HCT116 (cell line): ENCODE data around the gene ZC3H12C. TPM values are rescaled to one million over a fixed set of nuclear protein-coding genes. Genes with fewer than 3 reads are reported as not detected.

Experiments
- ATAC-seq: fragments of 200-7000 bp; cut with Tn5 transposase; 2 replicates; pipeline ENCODE4 v1.9.1; 2020; ENCODE audit warnings: mild to moderate bottlenecking, moderate library complexity
- BruUV-seq: library from RNA; stranded (reverse); fragments of 400-500 nt; replicated peaks from 2 replicates; lab custom pipeline; 2021; lab: Mats Ljungman, UMichigan
- CTCF ChIA-PET: fragments of 300-600 bp; sonication (Branson Sonifier 250); formaldehyde crosslinking; loops from one replicate; lab custom pipeline; 2021; ENCODE audit warnings: antibody characterized with exemption; lab: Charles Lee
- POLR2A ChIA-PET: fragments of 300-600, 350-600 bp; sonication (Branson Sonifier 250); formaldehyde crosslinking; loops from one replicate; lab custom pipeline; 2021; ENCODE audit warnings: antibody characterized with exemption; lab: Charles Lee
- RAD21 ChIA-PET, 2 experiments: fragments of 300-600 bp; sonication (Branson Sonifier 250); formaldehyde crosslinking; loops; one replicate each; lab custom pipeline; 2023; ENCODE audit warnings: low total read pairs in 2 of 2; ENCODE audit not compliant: uncharacterized antibody in 2 of 2, unreplicated experiment in 2 of 2, low non-redundant PET in 1 of 2; lab: Charles Lee
- DNase-seq: peaks from one replicate; pipeline ENCODE4 v3.0.0-alpha.2; 2010; ENCODE audit warnings: low read depth, low spot score
- H2AFZ ChIP-seq: fragments of 200-600 bp; shearing (Covaris generic), sonication (generic); 2 replicates; pipeline ENCODE4 v1.6.1; 2017; ENCODE audit warnings: low read depth, mixed run types, mixed read lengths, antibody characterized with exemption, low read length; ENCODE audit not compliant: poor library complexity, severe bottlenecking
- H3K27ac ChIP-seq: 2 replicates; pipeline ENCODE4 v1.5.1; 2012; ENCODE audit warnings: low read depth, low read length
- H3K27me3 ChIP-seq: fragments of 200-600 bp; sonication (generic); 2 replicates; pipeline ENCODE4 v1.6.1; 2016; ENCODE audit warnings: mixed run types, low read length, mixed read lengths; ENCODE audit not compliant: insufficient read depth
- H3K36me3 ChIP-seq, 2 experiments: fragments of 200-500 bp in 1 of 2; fragments of 200-600 bp in 1 of 2; sonication (Bioruptor generic) in 1 of 2; sonication (generic) in 1 of 2; 2 replicates each; pipeline versions ENCODE4 v1.5.1 to v1.6.1; 2014 to 2016; ENCODE audit warnings: low read length in 2 of 2, inconsistent platforms in 1 of 2, mixed read lengths in 1 of 2, mixed run types in 1 of 2; ENCODE audit not compliant: insufficient read depth in 2 of 2, control insufficient read depth in 1 of 2
- H3K4me1 ChIP-seq, 2 experiments: fragments of 200-600 bp in 1 of 2; sonication (generic) in 1 of 2; 2 replicates each; pipeline versions ENCODE4 v1.5.1 to v1.6.1; 2012 to 2017; ENCODE audit warnings: low read length in 2 of 2, inconsistent platforms in 1 of 2, mild to moderate bottlenecking in 1 of 2, mixed read lengths in 1 of 2, mixed run types in 1 of 2, moderate library complexity in 1 of 2; ENCODE audit not compliant: insufficient read depth in 2 of 2, control insufficient read depth in 1 of 2
- H3K4me2 ChIP-seq: fragments of 200-600 bp; sonication (generic); 2 replicates; pipeline ENCODE4 v1.6.1; 2017; ENCODE audit warnings: mixed run types, low read length, mixed read lengths
- H3K4me3 ChIP-seq, 2 experiments: fragments of 200-600 bp in 1 of 2; sonication (generic) in 1 of 2; replicated peaks in 1 of 2; 2 replicates each; pipeline ENCODE4 v1.5.1; 2011 to 2016; ENCODE audit warnings: low read length in 2 of 2, control low read depth in 1 of 2, low read depth in 1 of 2, mild to moderate bottlenecking in 1 of 2, mixed read lengths in 1 of 2, mixed run types in 1 of 2
- H3K79me2 ChIP-seq: fragments of 200-600 bp; sonication (generic); 2 replicates; pipeline ENCODE4 v1.6.1; 2017; ENCODE audit warnings: mild to moderate bottlenecking, mixed run types, low read length, moderate library complexity, mixed read lengths; ENCODE audit not compliant: insufficient read depth
- H3K9ac ChIP-seq: fragments of 200-600 bp; sonication (generic); 2 replicates; pipeline ENCODE4 v1.6.1; 2016; ENCODE audit warnings: low read length, mixed read lengths
- H3K9me2 ChIP-seq: fragments of 200-600 bp; sonication (generic), shearing (Covaris generic); 2 replicates; pipeline ENCODE4 v1.6.1; 2017; ENCODE audit warnings: mixed run types, mild to moderate bottlenecking, moderate library complexity; ENCODE audit not compliant: insufficient read depth
- H3K9me3 ChIP-seq, 2 experiments: fragments of 200-500 bp in 1 of 2; fragments of 200-600 bp in 1 of 2; sonication (Bioruptor generic) in 1 of 2; sonication (generic) in 1 of 2; 2 replicates each; pipeline ENCODE4 v1.6.1; 2014 to 2017; ENCODE audit warnings: low read length in 2 of 2, mixed read lengths in 2 of 2, inconsistent platforms in 1 of 2, low read depth in 1 of 2, mild to moderate bottlenecking in 1 of 2, mixed run types in 1 of 2, moderate library complexity in 1 of 2; ENCODE audit not compliant: control insufficient read depth in 1 of 2, insufficient read depth in 1 of 2
- H4K20me1 ChIP-seq: fragments of 200-600 bp; sonication (generic), shearing (Covaris generic); 2 replicates; pipeline ENCODE4 v1.6.1; 2017; ENCODE audit warnings: mixed run types, mild to moderate bottlenecking, moderate library complexity; ENCODE audit not compliant: insufficient read depth
- CBX3 ChIP-seq: IDR thresholded peaks from 2 replicates; pipeline ENCODE4 v1.6.1; 2012; ENCODE audit warnings: low read depth
- EZH2phosphoT487 ChIP-seq: fragments of 200-600 bp; IDR thresholded peaks from 2 replicates; pipeline ENCODE4 v1.6.1; 2018; ENCODE audit warnings: antibody characterized with exemption, borderline replicate concordance
- FOSL1 ChIP-seq: IDR thresholded peaks from 2 replicates; pipeline ENCODE4 v1.6.1; 2012; ENCODE audit warnings: low read depth
- RAD21 ChIP-seq: IDR thresholded peaks from 2 replicates; pipeline ENCODE4 v1.6.1; 2012; ENCODE audit warnings: low read depth, mild to moderate bottlenecking
- intact Hi-C: fragments of 100-400 bp; cut with micrococcal nuclease; formaldehyde crosslinking; loops from 2 replicates; pipeline ENCODE4 v1.10.0; 2022
- total RNA-seq: library from RNA; stranded (reverse); gene quantifications from one replicate; pipeline ENCODE4 v1.2.1, GENCODE V29; 2021; ENCODE audit not compliant: unreplicated experiment

Gene ZC3H12C
- total RNA-seq, 1 experiment from 2014 or later: 10.2 TPM

DNA sequence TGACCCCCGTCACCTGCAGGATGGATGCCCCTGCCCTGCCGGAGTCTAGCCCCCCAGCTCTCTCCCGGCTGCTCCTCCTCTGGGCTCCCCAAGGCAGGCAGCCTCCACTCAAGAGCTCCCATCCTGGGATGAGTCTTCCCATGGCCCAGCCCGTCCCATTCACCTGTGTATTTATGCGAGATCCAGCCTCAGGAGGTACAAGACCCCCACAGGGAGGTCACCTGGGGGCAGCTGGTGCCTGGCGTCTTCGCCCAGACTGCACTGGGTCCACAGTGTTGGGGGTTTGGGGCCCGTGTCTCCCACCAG is 43.0 kb upstream of the ZC3H12C start:
- H3K4me2 ChIP-seq: no peak overlapping the region
- no peaks in the 10 kb centered on the region for H3K79me2 ChIP-seq
- no peaks in the 10 kb centered on the region for H3K9me3 ChIP-seq
- no peaks in the 10 kb centered on the region for H3K27me3 ChIP-seq
- H3K36me3 ChIP-seq: no peaks in the 10 kb centered on the region
- ChIA-PET RAD21 (no interaction called here), CTCF (no interaction called here), POLR2A (no interaction called here)
- no peak overlapping the region for H2AFZ ChIP-seq
- no peak overlapping the region for H3K4me3 ChIP-seq
- BruUV-seq: no TSS peak
- ATAC-seq (no peak), DNase-seq (no peak)
- H4K20me1 ChIP-seq: no peaks in the 10 kb centered on the region
- H3K9me2 ChIP-seq: no peaks in the 10 kb centered on the region
- no peak for TF ChIP-seq RAD21
- no peaks in the 10 kb centered on the region for H3K4me1 ChIP-seq
- H3K27ac ChIP-seq: no peak overlapping the region
- no peak overlapping the region for H3K9ac ChIP-seq
- intact Hi-C loops: no loop called here

DNA sequence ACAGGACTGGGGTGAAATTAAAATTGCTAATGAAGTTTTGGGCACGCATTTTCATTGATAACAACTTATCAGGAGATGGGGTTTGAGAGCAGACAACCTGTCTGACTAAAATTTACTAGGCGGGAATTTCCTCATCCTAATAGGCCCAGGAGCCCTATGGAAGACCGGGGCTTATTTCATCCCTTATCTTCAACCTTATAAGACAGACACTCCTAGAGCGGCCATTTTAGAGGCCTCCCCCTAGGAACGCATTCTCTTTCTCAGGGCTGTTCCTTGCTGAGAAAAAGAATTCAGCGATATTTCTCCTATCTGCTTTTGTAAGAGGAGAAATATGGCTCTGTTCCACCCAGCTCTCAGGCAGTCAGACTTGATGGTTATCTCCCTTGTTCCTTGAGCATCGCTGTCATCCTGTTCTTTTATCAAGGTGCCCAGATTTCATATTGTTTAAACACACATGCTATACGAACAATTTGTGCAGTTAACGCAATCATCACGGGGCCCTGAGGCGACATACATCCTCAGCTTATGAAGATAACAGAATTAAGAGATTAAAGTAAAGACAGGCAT is 39.3 kb upstream of the ZC3H12C start:
- no peak overlapping the region for H3K27ac ChIP-seq
- no peaks in the 10 kb centered on the region for H3K9me3 ChIP-seq
- H3K4me3 ChIP-seq: no peak overlapping the region
- ChIA-PET RAD21 (no interaction called here), POLR2A (no interaction called here), CTCF (no interaction called here)
- H4K20me1 ChIP-seq: no peaks in the 10 kb centered on the region
- BruUV-seq: no TSS peak
- DNase-seq (no peak), ATAC-seq (no peak)
- intact Hi-C loops: no loop called here
- H3K79me2 ChIP-seq: no peaks in the 10 kb centered on the region
- no peak overlapping the region for H3K4me2 ChIP-seq
- no peak overlapping the region for H3K9ac ChIP-seq
- H3K9me2 ChIP-seq: no peaks in the 10 kb centered on the region
- no peaks in the 10 kb centered on the region for H3K4me1 ChIP-seq
- no peaks in the 10 kb centered on the region for H3K36me3 ChIP-seq
- H2AFZ ChIP-seq: no peak overlapping the region
- TF ChIP-seq FOSL1 (no peak), EZH2phosphoT487 (no peak), CBX3 (peak; percentile 86; the same call in 1 of the 2 replicates)
- H3K27me3 ChIP-seq: no peaks in the 10 kb centered on the region
